ENCODE results near the gene GRB7.
"Not testable (repeated sequence)": the region's sequence is repeated elsewhere in the genome, so short reads cannot be mapped to it uniquely, and the experiment has no call there.

Gene GRB7

GRCh38 chr17:39704821-39705551 is 32.8 kb upstream of the GRB7 start:
- no peak overlapping the region for H3K4me3 ChIP-seq (ENCODE audit: low read length)
- TF ChIP-seq, protein P1, sequence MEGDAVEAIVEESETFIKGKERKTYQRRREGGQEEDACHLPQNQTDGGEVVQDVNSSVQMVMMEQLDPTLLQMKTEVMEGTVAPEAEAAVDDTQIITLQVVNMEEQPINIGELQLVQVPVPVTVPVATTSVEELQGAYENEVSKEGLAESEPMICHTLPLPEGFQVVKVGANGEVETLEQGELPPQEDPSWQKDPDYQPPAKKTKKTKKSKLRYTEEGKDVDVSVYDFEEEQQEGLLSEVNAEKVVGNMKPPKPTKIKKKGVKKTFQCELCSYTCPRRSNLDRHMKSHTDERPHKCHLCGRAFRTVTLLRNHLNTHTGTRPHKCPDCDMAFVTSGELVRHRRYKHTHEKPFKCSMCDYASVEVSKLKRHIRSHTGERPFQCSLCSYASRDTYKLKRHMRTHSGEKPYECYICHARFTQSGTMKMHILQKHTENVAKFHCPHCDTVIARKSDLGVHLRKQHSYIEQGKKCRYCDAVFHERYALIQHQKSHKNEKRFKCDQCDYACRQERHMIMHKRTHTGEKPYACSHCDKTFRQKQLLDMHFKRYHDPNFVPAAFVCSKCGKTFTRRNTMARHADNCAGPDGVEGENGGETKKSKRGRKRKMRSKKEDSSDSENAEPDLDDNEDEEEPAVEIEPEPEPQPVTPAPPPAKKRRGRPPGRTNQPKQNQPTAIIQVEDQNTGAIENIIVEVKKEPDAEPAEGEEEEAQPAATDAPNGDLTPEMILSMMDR (conservative IDR thresholded peaks at IDR 0.05; ENCODE audit: low read length): peak; percentile 42
- DNase-seq (ENCODE audit: low read depth): peak; percentile 49

DNA sequence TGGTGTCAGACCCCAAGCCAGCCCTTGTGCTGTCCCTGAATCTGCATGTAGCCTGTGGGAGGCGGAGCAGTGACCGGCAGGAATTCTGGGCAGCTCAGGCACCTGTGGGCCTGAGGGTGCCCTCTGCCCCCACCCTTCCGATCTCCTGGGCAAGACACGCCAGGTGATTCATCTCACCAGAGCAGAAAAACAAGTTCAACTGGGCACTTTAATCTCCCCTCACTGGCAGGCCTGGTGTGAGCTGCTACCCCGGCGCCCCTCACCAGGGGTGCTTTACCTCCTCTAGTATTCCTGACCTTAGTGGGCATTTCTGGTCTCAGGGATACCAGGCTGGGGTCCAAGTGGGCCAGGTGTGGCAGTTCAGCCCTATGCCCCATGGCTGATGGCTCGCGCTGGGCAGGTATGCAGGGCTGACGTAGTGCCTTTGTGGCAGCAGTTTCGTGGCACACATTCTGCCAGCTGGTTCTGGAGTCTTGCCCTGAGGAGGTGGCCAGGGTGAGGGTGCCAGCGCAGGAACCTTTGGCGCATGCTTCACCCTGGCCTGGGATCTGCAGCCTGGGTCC is 31.9 kb upstream of the GRB7 start:
- no peak for DNase-seq (ENCODE audit: low read depth)
- no peak overlapping the region for H3K4me3 ChIP-seq (ENCODE audit: low read length)
- TF ChIP-seq, protein P1 (conservative IDR thresholded peaks at IDR 0.05; ENCODE audit: low read length): no peak

DNA sequence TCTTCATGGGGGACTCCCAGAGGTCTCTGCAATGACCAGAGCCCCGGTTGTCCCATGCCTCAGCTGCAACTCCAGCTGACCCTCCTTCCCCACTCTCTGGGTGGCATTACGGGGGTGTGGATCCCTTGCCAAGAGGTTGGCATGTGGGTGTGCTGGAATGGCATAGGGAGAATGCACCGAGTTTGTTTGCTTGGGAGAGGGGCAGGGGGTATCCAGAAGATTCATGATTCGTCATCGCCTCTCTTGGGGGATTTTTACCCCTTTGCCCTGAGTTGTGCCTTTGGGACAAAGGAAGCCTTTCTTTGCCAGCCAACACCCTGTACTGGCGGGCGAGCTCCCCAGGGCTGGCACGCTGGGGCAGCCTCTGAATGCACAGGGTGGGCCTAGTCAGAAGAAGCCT is 31.4 kb upstream of the GRB7 start:
- no peak for DNase-seq (ENCODE audit: low read depth)
- TF ChIP-seq, protein P1 (conservative IDR thresholded peaks at IDR 0.05; ENCODE audit: low read length): no peak
- no peak overlapping the region for H3K4me3 ChIP-seq (ENCODE audit: low read length)

GRCh38 chr17:39706921-39707337 is 30.8 kb upstream of the GRB7 start:
- DNase-seq (ENCODE audit: low read depth): no peak
- TF ChIP-seq, protein P1 (conservative IDR thresholded peaks at IDR 0.05; ENCODE audit: low read length): no peak
- no peak overlapping the region for H3K4me3 ChIP-seq (ENCODE audit: low read length)

DNA sequence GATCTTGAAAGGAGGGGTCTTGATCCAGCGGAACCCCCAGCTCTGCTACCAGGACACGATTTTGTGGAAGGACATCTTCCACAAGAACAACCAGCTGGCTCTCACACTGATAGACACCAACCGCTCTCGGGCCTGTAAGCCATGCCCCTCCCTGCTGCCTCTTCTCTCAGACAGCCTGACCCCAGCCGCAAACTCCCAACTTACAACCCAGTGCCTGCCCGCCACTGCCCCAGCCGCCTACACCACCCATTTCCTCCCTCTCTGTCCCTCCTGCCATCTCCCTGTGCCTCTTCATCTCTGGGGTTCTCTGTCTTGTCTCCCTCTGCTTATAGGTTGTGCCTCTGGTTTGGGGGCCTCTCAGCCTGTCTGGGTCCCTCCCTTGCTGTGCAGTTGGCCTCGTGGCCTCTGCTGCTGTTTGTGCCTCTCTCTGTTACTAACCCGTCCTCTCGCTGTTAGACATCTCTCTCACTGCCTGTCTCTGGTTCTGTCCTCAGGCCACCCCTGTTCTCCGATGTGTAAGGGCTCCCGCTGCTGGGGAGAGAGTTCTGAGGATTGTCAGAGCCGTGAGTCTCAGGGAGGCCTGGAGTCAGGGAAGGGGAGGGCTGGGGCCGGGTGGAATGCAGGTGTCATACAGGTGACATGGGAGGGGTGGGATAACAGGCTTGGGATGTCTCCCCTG is 28.3 kb upstream of the GRB7 start:
- H3K4me3 ChIP-seq (ENCODE audit: low read length): no peak overlapping the region
- DNase-seq (ENCODE audit: low read depth): no peak
- TF ChIP-seq, protein P1 (conservative IDR thresholded peaks at IDR 0.05; ENCODE audit: low read length): no peak

DNA sequence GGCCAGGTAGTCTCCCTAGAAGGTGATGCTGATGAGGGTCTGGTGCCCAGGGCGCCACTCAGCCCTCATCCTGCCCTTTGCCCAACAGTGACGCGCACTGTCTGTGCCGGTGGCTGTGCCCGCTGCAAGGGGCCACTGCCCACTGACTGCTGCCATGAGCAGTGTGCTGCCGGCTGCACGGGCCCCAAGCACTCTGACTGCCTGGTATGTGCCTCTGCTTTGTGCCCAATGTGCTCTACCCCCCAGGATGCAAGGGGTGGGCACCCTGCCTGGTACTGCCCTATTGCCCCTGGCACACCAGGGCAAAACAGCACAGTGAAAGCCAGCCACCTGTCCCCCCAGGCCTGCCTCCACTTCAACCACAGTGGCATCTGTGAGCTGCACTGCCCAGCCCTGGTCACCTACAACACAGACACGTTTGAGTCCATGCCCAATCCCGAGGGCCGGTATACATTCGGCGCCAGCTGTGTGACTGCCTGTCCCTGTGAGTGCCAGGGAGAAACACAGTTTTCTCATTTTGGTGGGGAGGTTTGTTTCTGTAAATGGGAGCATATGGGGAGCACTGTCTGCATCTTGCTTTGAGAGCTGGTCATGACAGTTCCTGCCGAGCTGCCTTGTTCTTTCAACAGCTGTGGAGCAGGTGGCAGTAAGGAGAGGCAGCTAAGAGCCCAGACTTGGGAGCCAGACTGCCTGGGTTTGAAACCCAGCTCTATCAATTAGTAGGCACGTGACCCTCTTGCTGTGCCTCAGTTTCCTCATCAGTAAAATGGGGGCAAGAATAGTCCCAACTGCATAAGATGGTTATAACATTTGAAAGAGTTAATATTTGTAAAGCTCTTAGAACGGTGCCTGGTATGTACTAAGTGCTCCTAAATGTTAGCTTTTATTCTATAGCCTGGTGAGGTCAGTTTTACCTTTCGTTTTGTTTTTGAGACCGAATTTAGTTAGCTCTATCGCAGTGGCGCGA is 27.5 kb upstream of the GRB7 start:
- TF ChIP-seq, protein P1 (conservative IDR thresholded peaks at IDR 0.05; ENCODE audit: low read length): no peak
- no peak for DNase-seq (ENCODE audit: low read depth)
- no peak overlapping the region for H3K4me3 ChIP-seq (ENCODE audit: low read length)

GRCh38 chr17:39711071-39711470 is 26.7 kb upstream of the GRB7 start:
- not testable (repeated sequence) for H3K4me3 ChIP-seq (ENCODE audit: low read length); DNase-seq (ENCODE audit: low read depth)
